HG02642 (cell line): ENCODE measurements around the gene IRF4.
A peak's percentile ranks its signal among the peaks of the same experiment; 100 is the strongest.
"Not testable (repeated sequence)": the region's sequence is repeated elsewhere in the genome, so short reads cannot be mapped to it uniquely, and the experiment has no call there.

Experiments
- ATAC-seq: cut with Tn5 transposase; IDR thresholded peaks from one replicate; pipeline ENCODE4 v1.9.1; 2021; ENCODE audit warnings: mild to moderate bottlenecking; ENCODE audit not compliant: unreplicated experiment, poor library complexity

The IRF4 gene

DNA sequence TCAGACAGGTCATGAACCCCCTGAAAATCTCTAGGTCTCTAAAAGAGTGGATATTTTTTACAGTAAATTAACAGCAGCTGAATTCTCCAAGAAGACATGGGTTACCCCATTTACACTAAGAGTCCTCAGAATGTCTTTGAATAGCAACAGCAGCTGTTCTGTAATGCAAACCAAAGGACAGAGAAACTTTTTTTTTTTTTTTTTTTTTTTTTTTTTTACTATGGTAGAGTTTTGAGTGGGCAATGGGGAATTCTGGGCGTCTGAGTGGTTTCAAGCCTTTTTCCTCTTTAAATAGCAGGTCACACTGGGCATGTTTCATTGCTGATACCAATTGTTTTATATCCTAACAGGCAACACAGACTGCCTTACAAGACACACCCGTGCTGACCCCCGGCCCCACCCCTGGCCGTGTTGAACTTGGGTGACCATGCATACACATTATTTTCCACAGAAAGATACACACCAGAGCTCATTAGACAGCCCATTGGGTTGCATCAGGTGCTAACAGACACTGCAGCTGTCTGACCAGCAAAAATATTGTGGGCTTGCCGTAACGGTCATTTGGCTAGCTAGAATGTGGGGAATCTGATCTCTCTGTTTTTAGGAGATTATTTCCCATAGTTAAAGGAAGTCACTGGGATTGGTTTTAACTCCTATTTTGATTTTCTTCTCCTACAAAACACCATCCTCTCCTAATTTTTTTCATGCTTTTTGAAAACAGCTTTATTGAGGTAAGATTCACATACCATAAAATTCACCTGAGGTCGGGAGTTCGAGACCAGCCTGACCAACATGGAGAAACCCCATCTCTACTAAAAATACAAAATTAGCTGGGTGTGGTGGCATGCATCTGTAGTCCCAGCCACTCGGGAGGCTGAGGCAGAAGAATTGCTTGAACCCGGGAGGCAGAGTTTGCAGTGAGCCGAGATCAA, 26.7 kb upstream of the IRF4 start:
- peak; percentile 70 for ATAC-seq

DNA sequence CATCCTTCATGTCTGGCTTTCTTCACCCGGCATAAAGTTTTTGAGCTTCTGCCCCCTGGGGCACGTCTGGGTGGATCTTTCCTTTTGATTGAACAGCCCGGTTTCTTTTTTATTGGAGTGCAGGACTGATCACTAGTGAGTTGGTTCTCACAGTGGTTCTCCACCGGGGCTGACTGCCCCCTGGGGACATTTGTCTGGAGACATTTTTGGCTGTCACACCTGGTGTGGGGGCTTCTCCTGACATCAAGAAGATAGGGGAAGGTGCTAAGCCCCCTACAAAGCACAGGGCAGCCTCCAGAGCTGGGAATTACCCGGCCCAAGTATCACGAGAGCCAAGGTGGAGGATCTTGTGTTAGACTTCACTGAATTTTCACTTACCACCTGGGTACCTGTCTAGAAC, 25.7 kb upstream of the IRF4 start:
- no peak for ATAC-seq

DNA sequence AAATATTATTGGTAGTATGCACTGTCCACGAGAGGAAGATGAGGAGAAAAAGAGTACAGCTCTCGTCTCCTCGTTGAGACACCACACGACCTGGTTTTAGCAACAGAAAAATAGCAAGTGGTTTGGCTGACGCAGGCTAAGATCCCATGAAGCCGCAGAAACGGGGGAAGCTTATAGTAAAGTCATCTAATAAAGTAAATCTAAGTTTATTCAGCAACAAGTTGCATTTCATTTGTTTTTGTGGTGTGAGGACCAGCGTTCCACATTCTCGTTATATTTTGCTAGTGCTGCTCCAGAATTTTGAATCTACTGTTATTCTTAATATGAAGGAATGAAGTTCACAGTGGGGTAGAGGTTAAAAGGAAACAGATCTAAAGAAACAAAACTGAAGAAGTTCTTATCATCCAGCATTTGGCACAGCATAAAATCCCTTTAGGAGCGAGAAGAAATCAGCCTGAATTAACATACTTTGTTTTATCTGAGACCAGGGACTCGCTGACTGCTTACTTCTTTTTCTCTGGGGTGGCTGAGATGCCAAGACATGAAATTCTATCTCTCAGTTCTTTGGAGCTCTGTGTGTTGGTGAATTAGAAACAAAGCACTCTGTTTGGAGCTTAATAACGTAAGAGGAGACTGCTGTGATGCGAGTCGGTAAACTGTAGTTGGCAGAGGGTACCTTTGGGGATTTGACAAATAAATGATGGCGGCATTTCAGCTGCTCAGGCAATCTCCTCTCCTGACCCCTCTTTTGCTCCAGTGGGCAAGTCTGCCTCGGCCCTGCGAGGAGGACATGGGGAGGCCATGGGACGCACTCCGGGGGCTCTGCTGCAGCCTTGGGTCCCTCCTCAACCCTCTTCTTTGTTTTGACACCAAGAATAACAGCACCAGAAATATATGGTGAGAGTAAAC, 24.9 kb upstream of the IRF4 start:
- no peak for ATAC-seq

DNA sequence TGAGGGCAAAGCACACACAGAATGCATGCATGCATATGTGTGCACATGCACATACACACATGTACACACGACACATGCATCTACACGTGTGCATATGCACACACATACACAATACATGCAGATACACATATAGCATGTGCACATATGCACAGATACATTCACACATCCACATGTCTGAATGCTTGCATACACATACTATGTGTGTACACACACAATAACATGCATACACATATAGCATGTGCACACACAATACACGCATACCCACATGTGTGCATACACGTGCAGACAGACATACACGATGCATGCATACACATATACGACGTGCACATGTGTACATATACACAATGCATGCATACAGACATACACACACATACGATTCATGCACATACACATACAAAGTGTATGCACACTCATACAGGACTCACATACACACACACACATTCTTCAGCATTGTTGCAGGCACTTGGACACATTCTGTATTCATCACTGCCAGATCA, 24.2 kb upstream of the IRF4 start:
- ATAC-seq, result no peak

DNA sequence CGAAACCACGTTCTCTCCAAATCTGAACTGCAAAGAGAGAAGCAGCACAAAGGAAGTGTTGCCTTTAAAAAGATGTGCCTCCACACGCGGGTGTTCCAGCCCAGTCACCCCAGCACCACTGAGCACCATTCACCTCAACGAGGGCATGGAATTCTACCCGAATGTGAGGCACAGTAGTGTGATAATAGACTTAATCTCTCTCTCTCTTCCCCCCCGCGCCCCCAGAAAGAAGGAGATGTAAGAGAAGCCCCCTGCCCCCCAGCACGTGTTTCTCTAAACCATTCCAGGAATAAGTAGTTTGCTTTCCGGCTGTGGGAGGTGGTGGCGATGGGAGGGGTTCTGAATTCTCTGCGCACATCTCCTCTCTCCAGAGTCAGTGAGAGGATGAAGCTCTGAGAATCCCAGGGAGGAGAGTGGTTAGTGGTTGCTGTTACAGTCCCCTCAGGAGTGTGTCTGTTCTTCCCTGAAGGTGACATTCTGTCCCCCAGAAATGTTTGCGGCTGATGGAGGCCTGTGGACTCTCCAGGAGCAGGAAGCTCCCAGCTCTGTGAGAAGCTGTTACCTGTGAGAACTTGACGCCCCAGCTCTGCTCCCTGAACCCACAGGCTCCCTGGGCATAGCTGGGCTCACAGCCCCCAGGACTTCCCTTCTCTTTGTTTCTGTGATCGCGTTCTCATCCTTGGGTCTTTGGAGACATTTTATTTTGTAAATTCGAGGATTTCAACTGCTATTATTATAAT, 23.5 kb upstream of the IRF4 start:
- ATAC-seq, result no peak

DNA sequence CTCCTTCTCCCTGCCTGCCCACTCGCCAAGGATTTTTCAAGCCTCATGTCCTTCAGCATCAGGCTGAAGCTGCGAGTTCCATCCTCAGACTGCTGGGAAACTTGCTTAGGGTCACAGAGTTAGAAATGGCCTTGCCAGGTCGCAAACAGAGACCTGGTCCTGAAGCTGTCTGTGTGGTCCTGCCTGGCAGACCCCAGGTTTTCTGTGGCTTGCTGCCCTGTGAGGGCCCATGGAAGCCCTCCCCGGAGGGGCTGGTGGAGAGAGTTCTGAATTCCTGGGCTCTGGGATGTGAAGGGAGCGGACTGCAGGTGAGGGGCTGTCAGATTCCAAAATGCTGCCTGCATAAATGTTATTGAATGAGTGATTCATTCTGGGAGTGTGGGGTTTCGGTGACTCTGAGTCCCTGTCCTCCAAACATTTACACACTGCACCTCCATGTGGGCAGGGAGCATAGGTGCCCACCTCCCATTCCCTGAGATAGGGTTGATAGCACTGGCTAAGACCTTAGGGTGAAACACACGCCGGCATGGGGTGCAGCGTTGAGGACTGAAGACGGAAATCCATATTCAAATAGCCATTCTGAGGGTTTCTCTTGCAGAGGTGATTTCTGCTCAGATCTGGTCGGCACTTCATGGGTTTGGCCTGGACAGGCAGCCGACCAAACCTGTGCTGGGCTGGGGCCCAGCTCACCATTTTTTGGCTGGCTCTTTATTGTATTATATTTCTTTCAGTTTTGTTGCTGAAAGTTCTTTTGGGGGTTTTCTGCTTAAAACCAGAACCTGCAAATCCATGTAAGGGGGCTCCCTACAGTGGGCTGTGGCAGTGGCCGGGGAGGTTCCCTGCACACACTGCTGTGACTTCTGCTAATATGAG, 21.8 kb upstream of the IRF4 start:
- no peak for ATAC-seq

DNA sequence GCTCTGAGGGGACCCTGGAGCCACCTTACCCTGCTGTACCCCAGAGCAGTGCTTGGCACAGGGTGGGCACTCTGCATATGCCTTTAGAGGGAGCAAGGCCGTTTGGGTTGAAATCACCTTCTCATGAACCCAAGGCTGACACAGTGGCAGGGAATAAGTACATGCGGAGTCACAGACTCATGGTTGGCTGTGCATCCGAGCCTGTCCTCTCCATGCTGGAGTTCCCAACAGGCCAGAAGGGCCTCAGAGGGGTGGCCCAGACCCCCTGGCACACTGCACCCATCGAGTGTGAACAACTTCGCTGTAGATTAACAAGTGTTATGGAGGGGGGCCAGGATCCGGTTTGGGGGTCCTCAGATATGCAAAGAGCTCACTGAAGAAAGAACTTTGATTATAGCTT, 21.0 kb upstream of the IRF4 start:
- ATAC-seq, result no peak

DNA sequence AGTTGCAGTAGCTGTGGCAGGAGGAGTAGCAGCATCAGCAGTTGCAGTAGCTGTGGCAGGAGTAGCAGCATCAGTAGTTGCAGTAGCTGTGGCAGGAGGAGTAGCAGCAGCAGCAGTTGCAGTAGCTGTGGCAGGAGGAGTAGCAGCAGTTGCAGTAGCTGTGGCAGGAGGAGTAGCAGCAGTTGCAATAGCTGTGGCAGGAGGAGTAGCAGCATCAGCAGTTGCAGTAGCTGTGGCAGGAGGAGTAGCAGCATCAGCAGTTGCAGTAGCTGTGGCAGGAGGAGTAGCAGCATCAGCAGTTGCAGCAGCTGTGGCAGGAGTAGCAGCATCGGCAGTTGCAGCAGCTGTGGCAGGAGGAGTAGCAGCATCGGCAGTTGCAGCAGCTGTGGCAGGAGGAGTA, 19.7 kb upstream of the IRF4 start:
- not testable (repeated sequence) for ATAC-seq

DNA sequence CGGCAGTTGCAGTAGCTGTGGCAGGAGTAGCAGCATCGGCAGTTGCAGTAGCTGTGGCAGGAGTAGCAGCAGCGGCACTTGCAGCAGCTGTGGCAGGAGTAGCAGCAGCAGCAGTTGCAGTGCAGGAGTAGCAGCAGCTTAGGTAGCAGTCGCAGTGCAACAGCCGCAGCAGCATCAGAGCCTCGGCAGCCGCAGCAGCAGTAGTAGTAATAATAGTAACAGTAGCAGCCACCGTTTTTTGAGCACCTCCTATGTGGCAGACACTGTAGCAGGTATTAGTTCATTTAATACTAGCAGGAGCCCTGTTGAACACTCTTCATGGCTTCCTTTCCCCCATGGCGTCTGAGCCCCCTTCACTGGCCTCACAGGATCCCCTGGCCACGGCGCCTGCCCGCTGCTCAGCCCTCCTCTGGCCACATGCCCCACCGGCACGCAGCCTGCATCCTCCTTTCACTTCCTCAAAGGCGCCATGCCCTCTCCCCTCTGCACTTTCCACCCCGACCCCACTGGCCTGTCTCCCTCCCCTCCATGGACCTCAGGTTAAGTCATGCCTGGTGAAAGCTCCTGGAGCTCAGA, 19.1 kb upstream of the IRF4 start:
- ATAC-seq, result peak; percentile 47

DNA sequence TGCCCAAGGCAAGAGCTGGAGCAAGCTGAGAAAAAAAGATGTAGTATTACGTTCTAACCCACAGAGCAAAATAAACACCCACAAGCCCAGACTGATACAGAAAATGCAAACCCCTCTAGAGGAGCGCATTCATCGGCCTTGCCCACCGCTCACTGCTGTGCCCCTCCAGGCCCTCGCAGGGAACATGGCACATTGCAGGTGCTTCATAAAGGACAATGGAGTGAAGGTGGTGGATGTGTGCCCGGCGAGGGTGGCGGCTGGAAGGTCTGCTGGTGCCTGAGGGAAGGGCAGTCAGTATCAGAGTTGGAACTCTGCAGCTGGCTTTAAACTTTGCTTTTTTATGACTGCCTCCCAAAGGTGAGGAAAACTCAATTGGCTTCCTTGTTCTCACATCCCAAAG, 18.5 kb upstream of the IRF4 start:
- no peak for ATAC-seq

DNA sequence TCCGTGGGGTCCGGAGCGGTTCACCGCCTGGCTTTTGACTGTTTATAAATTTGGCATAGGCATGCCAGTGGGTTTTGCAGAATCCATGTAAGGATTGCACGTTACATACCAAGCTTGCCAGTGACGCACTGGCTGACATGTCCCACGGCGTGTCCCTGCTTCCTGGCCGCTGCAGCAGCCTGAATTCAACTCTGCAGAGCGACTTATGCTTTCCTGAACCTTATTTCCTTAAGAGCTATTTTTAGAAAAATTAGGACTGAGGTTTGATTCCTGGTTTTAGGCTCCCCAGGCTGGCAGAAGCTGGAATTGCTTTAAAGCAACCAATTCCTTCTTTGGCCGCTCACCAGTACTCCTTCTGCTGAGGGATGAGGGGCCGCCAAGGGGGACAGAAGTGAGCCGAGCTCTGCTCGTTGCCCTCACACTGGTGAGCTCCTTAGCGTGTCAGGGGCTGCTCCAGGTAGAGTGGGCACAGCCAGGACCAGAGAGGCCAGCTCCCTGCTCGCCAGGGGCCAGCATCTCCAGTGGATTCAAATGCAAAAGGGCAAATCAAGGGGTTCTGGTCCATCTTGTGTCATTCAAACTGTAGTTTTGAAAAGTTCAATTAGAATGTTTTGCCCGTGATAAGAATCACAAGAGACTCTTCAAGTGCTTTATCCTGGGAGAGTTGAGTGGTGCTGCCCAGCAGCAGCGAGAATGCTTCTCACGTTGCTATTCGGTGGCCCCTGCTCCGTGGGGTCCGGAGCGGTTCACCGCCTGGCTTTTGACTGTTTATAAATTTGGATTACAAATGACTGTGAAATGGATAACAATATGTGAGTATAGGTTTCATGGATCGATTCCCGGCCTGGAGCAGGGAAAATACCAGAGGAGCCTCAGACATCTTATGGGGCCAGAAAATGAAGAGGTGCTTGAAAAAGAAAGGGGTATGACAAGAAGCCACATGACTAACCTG, 17.5 kb upstream of the IRF4 start:
- ATAC-seq, result no peak

DNA sequence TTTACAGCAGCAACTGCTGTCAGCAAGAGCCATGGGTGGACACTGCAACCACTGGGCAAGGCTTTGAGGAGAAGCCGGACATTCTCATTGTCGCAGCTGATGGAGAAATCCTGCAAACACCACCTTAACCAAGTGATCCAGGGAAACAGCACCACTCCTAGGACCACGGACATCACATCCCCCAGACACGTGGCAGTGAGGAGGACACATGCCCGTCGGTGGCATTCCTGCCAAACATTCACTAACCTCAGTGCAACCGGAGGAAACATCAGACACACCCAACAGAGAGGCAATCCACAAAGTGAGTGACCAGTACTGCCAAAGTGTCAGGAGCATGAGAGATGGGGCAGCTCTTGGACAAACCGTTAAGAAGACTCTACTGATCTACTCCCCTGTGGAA, 16.6 kb upstream of the IRF4 start:
- no peak for ATAC-seq

DNA sequence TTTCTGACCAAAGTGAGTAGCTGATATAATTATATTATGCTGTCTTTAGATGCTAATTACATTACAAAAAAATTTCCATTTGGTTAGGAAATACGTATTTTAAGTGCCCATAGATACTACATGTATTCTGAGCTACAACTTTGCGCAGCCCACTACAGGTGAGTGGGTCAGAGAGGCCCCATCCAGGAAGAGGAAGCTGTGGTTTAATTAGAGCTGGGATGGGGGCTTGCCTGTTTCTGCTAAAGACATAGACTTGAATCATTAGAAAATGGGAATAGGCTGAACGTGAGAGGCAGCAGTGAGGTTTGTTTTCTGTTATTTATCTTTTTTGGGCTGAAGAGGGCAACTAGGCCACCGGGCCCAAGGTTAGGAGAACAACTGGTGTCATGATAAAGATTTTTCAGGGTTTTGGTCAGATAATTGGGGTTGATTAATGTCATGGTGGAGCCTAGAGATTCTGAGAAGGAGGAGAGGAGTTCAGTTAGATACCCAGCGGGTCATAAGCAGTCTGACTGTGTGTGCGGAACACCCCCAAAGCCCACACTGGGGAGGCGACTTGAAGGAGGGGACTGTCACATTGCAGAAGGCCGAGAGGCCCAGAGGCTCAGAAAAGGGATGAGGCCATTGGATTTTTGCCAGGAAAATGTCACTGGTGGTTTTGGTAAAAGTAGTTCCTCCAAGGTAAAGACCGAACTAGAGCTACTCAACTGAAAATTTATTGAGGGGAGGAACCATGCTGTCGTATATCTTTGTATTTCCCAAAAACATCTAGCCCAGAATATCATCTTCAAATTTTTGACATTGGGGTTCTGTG, 14.5 kb upstream of the IRF4 start:
- ATAC-seq, result no peak

DNA sequence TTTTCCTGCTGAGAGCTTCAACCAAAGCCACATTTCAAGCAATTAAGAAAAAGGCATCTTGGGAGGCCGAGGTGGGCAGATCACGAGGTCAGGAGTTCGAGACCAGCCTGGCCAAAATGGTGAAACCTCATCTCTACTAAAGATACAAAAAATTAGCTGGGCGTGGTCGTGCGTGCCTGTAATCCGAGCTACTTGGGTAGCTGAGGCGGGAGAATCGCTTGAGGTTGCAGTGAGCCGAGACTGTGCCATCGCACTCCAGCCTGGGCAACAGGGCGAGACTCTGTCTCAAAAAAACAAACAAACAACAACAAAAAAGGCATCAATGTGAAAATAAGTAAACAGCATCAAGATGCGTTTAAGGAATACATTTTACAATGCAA, 13.9 kb upstream of the IRF4 start:
- not testable (repeated sequence) for ATAC-seq

DNA sequence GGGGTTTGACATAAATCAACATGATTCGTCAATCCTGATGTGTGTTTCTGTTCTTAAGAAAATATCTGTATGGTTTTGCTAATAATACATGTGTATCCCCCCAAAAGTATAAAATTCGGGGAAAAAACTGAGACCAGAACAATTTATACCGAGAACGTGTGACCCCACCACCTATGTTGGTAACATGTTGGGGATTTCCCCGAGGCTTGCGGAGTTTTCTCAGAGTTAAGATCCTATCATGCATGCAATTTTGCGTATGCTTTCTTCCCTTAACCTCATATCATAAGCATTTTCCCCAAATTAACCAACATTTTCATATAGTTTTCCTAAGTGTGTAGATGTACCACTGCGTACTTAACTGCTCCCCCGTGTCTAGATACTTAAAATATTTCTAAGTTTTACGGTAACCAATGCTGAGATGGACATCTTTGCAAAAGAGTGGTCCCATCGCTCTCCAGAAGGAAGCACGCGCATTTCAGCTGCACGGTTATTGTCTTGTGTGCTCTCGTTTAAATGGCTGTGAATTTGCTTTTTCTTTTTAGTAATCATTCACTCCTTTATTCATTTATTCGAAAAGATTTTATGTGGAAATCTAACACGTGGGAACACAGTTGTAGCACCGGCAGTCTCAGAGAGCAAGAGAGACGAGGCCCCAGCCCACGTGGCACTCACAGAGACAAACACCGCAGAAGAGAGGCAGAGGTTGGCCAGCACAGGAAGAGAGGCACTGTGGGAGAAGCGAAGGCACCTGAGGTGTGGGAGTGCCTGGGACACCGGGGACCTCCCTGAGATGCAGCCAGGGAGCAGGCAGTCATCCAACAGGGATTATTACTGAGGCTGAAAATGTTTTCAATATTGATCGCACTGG, 13.2 kb upstream of the IRF4 start:
- no peak for ATAC-seq

DNA sequence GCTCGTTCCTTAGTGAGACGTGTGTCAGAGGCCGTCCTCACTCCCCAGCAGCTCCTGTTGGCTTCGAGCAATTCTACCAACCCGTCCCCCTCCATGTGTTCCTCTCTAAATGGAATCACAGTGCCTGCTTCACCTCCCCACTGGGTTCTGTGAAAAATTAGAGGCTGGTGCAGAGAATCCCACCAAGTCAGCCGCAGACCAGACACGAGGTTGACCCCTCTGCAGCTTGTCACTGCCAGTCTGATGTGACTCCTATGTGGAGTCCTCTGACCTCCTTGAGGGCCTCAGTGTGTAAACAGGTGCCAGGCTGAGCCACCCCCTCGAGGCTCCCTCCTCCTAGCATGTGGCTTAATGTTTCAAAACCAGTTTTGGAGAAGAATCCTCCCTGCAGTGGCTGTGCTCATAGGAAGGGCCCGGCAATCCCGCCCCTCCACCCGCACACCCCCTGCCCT, 12.6 kb upstream of the IRF4 start:
- ATAC-seq, result no peak
